Activated CD8-positive, alpha-beta memory T cell treated with anti-CD3 and anti-CD28 coated beads for 36 hours (primary cell): Measurements from ENCODE around the gene CA7. TPM values are rescaled to one million over a fixed set of nuclear protein-coding genes. Genes with fewer than 3 reads are reported as not detected.

Experiments
- CTCF ChIA-PET: fragments of 350-600 bp; sonication (Branson Sonifier 250); formaldehyde crosslinking; loops from one replicate; lab custom pipeline; 2021; ENCODE audit warnings: antibody characterized with exemption; lab: Charles Lee
- POLR2A ChIA-PET: fragments of 350-600 bp; sonication (Branson Sonifier 250); formaldehyde crosslinking; loops from one replicate; lab custom pipeline; 2021; ENCODE audit warnings: antibody characterized with exemption; lab: Charles Lee
- total RNA-seq, 2 experiments: library from RNA; stranded (reverse); gene quantifications; one replicate each; pipeline ENCODE4 v1.2.3, GENCODE V29; 2021

CA7 gene
- total RNA-seq, 2 experiments from 2014 or later: not detected

DNA sequence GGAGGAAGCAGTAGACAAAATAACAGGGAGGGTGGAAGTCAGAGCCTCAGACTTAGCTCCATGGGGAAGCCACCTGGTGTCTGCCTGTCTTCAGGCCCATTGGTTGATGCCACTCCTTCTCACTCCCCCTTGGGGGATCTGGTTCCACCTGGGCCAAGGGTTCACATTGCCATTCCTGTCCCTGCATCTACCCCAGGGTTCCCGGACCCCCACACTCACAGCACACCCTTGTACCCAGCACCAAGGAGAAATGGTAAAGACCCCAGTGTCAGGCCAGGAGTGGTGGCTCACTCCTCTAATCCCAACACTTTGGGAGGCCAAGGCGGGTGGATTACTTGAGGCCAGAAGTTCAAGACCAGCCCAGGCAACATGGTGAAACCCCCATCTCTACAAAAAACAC, 1.0 kb upstream of the CA7 start:
- ChIA-PET POLR2A (no interaction called here), CTCF (interaction anchor here (1.0 to 3.3 kb wide), 4 partner anchors 12 to 192 kb away, joined by 3 to 11 read pairs (median 6); partner anchors contain the start of gene NAE1)

DNA sequence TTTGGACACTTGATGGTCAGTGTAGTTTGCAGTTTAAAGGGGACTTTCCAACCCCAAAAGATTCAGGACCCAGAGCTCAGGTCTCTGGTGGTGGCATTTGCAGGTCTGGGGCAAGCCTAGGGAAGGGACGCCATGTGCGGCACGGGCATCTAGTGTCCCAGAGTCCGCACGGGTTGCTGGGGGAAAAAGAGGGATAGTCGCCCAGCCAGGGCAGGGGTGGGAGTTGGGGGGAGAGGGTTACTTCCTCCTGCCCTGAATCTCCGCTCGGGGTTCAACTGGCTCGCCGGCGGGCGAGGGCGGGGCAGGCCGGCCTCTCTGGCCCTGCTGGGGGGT, 239 bp upstream of the CA7 start:
- ChIA-PET POLR2A (no interaction called here), CTCF (interaction anchor here (1.0 to 3.3 kb wide), 4 partner anchors 13 to 193 kb away, joined by 3 to 11 read pairs (median 6); partner anchors contain the start of gene NAE1)

DNA sequence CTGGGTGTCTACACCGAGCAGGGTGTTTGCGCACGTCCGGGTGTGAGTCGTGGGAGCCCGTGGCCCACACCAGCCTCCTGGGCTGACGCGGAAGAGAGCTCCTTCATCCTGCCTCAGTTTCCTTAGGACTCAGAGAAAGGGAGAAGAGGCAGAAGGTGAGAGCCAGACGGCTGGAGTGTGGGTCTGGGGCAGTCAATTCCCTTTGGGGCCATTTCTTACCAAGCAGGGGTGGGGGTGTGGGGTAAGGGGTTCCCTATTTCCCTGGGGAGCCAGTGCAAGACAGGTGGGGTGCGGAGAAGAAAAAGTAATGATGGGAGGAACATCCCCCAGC, 831 bp downstream of the CA7 start:
- POLR2A ChIA-PET: no interaction called here
- CTCF ChIA-PET: interaction anchor here (2.6 to 5.2 kb wide), 2 partner anchors 14 to 23 kb away, joined by 12 to 27 read pairs; partner anchors contain the start of gene NAE1

DNA sequence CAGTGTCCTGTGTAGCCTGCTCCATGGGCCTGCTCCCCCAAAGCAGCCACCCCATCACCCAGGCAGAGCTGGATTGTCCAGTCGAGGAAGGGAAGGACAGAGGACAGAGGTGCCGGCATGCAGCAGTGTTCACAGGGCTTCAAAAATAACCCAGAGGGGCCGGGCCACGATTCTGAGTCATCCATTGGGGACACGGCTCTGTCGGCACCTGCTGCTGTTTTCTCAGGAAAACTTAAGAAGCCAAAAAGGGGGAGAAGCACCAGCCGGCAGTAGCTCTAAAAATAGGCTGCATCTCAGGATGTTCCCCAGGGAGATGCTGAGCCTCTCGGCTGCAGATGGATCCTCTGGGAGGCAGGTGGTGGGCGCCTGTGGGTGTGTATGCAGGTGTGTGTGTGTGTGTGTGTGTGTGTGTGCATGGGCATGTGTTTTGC, 1.6 kb downstream of the CA7 start:
- ChIA-PET POLR2A (interaction anchor here (0.7 kb wide), 1 partner anchor 34 kb away, joined by 4 read pairs; no protein-coding TSS in a partner anchor), CTCF (interaction anchor here (0.7 to 5.2 kb wide), 3 partner anchors 15 to 143 kb away, joined by 3 to 27 read pairs (median 12); partner anchors contain the start of gene NAE1)

DNA sequence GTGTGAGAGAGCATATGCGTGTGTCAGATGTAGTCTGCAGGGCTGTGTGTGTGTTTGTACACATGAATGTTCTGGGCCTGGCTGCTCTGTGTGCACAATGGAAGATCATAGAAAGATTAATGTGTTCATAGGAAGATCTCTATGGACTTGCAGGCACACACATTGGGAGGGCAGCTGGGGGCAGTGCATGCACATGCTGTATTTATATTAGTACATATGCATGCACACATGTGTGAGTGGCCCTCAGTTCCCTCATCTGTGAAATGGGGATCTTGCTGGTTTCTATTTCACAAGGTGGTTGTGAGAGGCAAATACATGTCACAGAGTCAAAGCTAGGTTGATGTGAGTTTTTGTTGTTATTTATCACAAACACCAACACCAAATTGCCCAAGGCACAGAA, 2.1 kb downstream of the CA7 start:
- ChIA-PET CTCF (interaction anchor here (0.7 to 5.2 kb wide), 3 partner anchors 16 to 144 kb away, joined by 3 to 27 read pairs (median 12); partner anchors contain the start of gene NAE1), POLR2A (interaction anchor here (0.7 kb wide), 1 partner anchor 33 kb away, joined by 4 read pairs; no protein-coding TSS in a partner anchor)

DNA sequence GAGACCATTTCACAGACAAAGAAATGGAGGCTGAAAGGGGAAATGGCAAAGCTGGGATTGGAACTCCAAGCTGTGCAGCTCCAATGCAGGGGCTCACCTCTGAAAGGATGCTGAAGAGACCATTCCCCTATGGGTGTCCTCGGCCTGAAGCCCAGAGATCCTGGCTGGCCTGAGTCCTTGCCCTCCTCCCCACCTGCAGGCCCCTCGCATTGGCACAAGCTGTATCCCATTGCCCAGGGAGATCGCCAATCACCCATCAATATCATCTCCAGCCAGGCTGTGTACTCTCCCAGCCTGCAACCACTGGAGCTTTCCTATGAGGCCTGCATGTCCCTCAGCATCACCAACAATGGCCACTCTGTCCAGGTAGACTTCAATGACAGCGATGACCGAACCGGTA, 2.6 kb downstream of the CA7 start:
- CTCF ChIA-PET: interaction anchor here (2.6 to 5.2 kb wide), 2 partner anchors 16 to 21 kb away, joined by 12 to 27 read pairs; partner anchors contain the start of gene NAE1
- POLR2A ChIA-PET: no interaction called here

DNA sequence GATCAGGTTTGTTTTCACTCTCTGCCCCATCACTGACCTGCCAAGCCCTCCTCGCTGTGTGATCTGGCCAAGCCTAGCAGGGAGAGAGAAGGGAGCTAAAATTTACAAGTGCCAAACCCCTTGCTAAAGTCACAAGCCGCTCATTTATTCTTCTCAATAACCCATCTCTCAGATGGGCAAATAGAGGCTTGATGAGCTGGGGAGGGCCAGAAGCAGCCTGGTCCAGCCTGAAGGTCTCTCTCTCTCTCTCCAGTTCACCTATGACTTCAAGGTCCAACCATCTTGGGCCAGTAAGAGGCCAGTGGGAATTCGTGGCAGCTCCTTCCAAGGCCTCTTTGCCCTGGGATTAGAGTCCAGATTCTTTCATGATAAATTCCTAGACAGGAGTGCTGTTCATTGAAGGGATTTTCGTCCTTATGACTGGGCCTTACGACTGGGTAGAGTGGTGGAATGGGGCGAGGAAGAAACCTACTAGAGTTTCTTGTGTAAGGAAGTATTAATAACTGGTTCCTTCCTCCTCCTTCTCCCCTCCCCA, 3.4 kb downstream of the CA7 start:
- POLR2A ChIA-PET: interaction anchor here (0.7 kb wide), 1 partner anchor 20 kb away, joined by 4 read pairs; no protein-coding TSS in a partner anchor

DNA sequence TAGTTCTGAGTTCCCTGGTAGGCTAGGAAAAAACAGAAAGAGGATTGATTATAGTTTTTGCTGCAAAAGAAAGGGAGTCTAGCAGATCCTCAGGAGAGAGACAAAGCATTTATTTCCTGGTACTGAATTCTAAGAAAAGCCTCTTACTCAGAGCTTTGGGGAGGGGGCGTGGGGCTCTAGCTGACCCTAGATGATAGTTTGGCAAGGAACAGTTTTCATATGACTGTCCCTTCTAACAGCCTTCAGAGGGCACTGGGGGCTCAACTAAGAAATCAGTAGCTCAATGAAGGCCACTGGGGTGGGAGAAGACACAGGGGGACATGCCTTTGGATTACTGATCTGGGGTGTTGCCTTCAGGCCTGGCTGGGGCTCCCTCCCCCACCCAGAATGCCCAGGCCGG, 4.0 kb downstream of the CA7 start:
- POLR2A ChIA-PET: interaction anchor here (0.7 kb wide), 1 partner anchor 19 kb away, joined by 4 read pairs; no protein-coding TSS in a partner anchor
- CTCF ChIA-PET: interaction anchor here (1.2 to 5.2 kb wide), 3 partner anchors 17 to 25 kb away, joined by 3 to 27 read pairs (median 3); partner anchors contain the start of gene NAE1

More for the DNA sequence above, 3.4 kb downstream of the CA7 start:
- CTCF ChIA-PET: interaction anchor here (1.5 to 5.2 kb wide), 2 partner anchors 17 to 26 kb away, joined by 3 to 27 read pairs; partner anchors contain the start of gene NAE1

DNA sequence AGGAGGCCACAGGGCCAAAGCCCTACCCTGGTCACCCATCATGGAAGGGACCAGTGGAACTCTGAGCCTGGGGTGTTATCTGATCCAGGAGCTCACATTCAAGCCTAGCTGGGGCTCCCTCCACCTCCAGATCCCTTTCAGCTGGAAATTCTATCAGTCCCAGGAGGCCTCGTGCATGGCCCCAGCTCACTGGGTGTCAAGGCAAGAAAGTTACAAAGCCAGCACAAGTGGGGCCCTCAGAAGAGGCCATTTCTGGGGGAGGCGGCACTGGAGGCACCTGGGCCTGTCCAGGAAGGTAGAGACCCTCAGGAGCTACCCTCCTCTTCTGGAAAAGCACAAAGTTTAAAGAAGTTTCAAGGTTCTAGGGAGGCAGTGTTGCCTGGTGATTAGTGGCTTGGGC, 4.8 kb downstream of the CA7 start:
- ChIA-PET POLR2A (no interaction called here), CTCF (interaction anchor here (0.9 to 5.2 kb wide), 4 partner anchors 16 to 24 kb away, joined by 3 to 27 read pairs (median 4); partner anchors contain the start of gene NAE1)

DNA sequence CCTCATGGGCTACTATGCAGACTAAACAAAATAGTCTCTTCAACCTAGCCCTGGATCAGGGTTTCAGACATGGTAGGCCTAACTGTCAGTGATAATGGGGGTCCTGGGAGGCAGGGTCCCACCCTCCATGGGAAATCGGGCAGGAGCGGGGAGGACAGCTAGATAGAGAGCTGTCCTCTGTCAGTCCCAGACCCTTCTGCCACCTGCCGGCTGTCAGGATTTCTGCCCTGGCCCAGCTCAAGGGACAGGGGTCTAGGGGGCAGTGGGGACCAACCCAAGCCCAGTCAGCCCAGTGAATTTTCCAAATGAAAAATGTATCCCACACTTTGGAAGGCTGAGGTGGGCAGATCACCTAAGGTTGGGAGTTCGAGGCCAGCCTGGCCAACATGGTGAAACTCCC, 5.3 kb downstream of the CA7 start:
- CTCF ChIA-PET: interaction anchor here (0.9 to 5.2 kb wide), 3 partner anchors 16 to 19 kb away, joined by 3 to 27 read pairs (median 4); partner anchors contain the start of gene NAE1
- POLR2A ChIA-PET: no interaction called here

DNA sequence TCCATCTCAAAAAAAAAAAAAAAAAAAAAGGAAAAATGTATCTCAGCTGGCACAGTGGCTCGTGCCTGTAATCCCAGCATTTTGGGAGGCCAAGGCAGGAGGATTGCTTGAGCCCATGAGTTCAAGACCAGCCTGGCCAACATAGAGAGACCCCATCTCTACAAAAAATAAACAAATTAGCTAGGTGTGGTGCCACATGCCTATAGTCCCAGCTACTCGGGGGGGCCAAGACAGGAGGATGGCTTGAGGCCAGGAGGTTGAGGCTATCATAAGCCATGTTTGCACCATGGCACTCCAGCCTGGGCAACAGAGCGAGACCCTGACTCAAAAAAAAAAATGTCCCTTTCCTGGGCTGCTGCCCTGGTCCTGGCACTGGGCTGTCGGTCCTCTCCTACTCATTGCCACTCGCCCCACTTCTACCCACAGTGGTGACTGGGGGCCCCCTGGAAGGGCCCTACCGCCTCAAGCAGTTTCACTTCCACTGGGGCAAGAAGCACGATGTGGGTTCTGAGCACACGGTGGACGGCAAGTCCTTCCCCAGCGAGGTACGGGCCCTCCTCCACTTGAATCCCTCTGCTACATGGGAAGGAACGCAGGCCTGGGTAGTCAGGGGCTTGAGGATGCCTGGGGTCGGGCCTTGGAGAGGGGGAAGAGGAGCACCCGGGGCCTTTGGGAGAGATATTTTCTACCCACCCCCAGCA, 6.1 kb downstream of the CA7 start:
- ChIA-PET CTCF (no interaction called here), POLR2A (interaction anchor here (0.7 kb wide), 1 partner anchor 25 kb away, joined by 12 read pairs; no protein-coding TSS in a partner anchor)

DNA sequence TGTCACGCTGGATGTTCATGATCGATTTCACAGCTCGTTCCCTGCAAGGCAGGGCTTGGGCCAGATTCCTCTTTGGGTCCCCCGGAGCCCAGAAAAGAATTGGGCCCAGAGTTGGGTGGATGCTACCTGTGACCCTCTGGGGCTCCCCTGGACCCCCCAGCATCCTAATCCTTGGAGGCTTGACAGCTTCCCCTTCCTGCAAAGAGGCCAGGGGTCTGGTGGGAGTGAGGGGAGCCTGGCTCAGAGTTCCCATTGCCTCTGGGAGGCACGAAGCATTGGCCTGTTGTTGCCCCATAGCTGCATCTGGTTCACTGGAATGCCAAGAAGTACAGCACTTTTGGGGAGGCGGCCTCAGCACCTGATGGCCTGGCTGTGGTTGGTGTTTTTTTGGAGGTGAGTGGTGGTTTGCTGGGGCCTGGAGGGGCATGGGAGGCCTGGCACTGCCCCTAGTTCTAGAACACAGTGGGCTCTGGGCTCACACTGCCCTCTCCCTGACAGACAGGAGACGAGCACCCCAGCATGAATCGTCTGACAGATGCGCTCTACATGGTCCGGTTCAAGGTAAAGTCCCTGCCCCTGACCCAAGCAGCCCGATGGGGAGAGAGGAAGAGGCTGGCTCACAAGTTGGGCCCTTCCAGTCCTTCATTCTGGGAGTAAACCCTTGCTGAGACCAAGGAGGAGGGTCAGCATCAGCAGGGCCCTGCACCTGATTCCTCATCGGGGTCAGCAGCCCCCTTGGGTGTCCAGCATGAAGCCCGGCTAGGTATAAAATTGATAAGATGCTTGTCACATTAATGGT, 7.2 kb downstream of the CA7 start:
- CTCF ChIA-PET: interaction anchor here (0.5 to 0.8 kb wide), 2 partner anchors 16 to 110 kb away, joined by 3 to 4 read pairs; no protein-coding TSS in a partner anchor
- POLR2A ChIA-PET: interaction anchor here (0.7 kb wide), 1 partner anchor 21 kb away, joined by 3 read pairs; the partner anchor contains the start of gene NAE1

DNA sequence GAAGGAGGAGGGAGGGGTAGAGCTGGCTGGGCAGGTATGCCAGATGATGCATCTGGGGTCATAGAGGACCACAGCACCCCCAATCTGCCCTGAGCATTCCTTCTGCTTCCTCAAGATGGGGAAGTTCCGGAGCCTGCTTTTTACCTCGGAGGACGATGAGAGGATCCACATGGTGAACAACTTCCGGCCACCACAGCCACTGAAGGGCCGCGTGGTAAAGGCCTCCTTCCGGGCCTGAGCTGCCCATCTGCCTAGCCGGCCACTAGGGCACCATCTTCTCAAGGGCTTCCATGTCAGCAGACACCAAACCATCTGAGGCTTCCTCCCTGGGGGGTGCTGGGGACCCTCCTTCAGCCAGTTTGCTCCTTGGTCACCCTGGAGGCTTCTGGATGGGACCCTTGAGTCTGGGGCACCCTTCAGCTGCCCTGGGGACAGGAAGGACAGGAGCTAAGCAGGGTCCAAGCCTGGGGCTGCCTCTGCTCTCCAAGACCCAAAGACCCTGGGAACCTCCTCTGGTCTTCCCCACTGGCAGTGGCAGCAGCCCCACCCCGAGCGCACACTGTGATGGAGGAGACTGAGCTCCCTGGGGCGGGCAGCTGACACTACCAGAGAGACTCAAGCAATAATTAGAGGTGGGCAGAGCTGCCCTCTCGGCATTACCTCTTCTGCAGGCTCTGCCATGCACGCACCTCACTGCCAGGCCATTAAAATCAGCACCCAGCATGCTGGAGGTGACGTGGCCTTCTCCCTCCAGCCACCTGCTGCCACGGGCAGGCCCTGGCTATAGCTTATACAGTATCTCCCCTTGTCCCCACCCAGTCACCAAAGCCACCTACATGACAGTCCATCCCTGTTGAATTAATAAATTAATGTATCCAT, 9.3 kb downstream of the CA7 start:
- ChIA-PET CTCF (interaction anchor here (1.5 kb wide), 1 partner anchor 23 kb away, joined by 5 read pairs; the partner anchor contains the start of gene NAE1), POLR2A (no interaction called here)

DNA sequence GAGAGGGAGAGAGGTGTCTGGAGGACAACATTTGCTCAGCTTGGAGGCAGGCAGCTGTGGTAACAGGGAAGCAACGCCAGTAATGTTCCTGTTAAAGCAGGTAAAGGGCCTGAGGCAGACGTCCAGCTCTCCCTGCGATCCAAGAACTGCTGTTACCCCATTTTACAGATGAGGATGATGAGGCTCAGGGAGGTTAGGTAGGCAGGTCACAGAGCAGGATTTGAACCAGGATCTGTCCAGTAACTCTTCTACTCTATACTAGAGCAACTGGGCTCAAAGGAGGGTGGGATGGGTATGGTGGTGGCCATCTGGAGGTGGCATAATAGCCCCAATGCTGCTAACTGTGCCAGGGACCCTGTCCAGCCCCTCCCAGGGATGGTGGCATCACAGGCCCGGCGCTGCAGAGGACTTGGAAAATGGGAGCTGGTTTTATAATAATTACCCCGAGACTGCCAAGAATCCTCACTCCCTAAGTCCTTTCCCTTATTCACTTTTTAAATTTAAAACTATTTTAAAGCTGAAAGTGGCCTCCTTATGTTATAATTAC, 12.0 kb downstream of the CA7 start:
- ChIA-PET CTCF (interaction anchor here (0.5 to 2.2 kb wide), 3 partner anchors 11 to 180 kb away, joined by 3 to 12 read pairs (median 5); partner anchors contain the start of gene NAE1), POLR2A (no interaction called here)

DNA sequence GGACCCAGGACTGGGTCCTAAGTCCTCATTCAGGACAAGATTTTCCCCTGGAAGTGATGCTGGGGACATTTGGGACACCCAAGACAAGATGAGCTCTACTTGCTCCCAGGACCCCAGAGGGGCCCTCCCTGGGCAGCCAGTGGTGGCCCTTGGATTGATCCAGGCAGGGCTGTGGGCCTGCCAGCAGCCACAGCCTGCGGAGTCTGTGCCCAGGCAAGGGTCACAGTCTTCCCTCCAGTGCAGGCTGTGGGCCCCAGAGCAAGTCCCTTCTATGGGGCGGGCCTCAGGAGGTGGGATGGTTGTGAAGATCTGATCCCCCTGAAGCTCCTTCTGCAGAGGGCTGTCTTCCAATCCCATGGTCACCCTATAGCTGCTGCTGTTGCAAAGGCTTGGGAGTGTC, 12.6 kb downstream of the CA7 start:
- POLR2A ChIA-PET: no interaction called here

DNA sequence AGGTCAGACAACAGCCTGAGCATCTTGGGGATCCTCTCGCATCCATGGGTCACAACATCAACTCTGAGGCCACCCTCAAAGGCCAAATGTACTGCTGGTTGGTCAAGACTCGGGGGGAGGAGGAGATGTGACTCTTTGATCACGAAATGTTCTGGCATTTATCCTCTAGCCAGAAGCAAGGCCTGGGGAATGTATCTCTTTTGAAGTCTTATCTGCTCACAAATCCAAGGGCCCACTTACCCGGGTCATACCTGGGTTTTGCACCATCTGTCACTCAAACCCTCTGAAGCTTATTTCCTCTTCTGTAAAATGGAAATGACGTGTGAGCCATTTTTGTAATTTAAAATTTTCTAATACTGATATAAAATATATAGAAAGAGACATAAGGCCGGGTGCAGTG, 13.2 kb downstream of the CA7 start:
- CTCF ChIA-PET: interaction anchor here (1.6 to 2.2 kb wide), 2 partner anchors 10 to 27 kb away, joined by 5 to 12 read pairs; partner anchors contain the start of gene NAE1
- POLR2A ChIA-PET: interaction anchor here (0.7 kb wide), 1 partner anchor 73 kb away, joined by 4 read pairs; no protein-coding TSS in a partner anchor

More for the DNA sequence above, 12.6 kb downstream of the CA7 start:
- CTCF ChIA-PET: interaction anchor here (0.5 to 2.2 kb wide), 3 partner anchors 11 to 181 kb away, joined by 3 to 12 read pairs (median 5); partner anchors contain the start of gene NAE1
